NCI-H2196 (cell line): Measurements from ENCODE around the gene PTK7.

ENCODE experiments used
- DNase-seq: peaks from one replicate; lab custom pipeline; 2025; ENCODE audit not compliant: unreplicated experiment; lab: John Stamatoyannopoulos, UW

Gene PTK7

DNA sequence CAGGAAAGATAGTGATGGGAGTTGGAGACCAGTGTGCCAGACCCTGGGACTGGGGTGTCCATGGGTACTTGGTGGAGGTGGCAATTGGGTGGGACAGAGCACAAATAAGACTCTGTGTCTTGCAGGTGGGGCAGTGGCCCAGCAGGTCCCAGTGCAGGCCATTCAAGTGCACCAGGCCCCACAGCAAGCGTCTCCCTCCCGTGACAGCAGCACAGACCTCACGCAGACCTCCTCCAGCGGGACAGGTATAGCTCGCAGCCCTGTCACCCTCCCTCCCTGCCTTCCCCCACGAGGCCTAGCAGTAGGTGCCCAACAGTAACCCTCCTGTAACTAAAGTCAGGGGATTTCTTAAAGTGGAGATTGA lies 100.3 kb downstream of the PTK7 start:
- no peak for DNase-seq

GRCh38 chr6:43178150-43178549 lies 102.0 kb downstream of the PTK7 start:
- DNase-seq: no peak

- DNase-seq: no peak
Observed at GRCh38 chr6:43178951-43179830, 103.1 kb downstream of the PTK7 start.

GRCh38 chr6:43180058-43180457 lies 103.9 kb downstream of the PTK7 start:
- DNase-seq: no peak

GRCh38 chr6:43180985-43181384 lies 104.9 kb downstream of the PTK7 start:
- no peak for DNase-seq

DNA sequence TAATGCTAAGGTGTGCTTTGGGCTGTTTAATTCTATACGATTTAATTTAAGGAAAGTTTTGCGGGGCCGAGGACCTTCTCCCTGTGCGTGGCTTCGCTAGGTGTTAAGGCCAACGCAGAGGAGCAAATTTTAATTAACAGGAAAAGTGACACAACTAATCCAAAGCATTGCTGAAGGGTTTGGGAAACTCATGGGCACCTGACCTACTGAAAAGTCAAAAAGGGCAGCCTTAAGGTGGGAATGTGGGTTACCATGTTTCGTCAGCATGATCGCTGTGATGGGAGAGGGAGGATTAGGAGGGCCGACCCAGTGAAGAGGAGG lies 105.5 kb downstream of the PTK7 start:
- no peak for DNase-seq

DNA sequence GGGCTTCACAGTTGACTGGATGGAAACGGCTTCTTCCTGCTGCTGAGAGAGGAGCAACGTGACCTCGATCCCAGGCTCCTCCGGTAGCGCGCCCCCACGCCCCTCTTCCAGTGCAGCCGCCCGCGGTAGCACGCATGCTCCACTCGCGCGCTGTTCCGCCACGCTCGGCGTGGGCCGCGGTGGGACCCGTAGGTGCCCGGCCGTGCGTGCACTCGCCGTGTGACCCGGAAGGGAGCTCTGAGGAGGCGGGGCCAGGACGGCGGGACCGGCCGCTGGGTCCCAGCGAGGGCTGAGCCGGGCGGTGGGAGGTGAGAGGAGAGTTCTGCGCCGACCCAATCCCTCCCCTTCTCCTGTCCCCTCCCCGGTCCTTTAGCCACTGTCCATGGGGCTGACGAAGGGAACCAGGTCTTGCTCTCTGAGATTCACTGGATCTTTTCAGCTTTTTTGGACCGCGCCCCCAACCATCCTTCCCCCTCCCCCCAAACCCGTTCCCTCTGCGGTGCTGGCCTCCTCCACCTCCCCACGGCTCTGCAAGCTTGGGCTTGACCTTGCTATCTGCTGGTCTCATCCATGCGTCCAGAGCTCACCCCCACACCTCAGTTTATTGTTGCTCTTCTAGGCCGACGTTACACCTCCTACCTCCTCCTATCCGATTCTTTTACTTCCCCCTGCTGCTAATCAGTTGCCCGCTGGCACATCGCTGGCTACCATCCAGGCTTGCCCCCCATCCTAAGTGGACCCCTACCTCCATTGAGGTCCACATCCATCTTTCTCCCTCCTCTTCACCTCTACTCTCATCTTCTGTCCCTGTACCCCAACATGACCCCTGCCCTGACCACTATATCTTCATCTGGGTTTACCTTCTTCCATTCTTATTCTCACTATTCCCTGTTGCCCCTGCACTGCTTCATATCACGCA lies 106.1 kb downstream of the PTK7 start, which contains the start of gene CUL9:
CUL9 (plus strand) TSS at position 255 of the 919 bp plus-strand sequence. CDS start 2,115 bp downstream, outside the sequence.
- peak; percentile 73 for DNase-seq

- DNase-seq: no peak
Observed at GRCh38 chr6:43183441-43183840, 107.3 kb downstream of the PTK7 start.

DNA sequence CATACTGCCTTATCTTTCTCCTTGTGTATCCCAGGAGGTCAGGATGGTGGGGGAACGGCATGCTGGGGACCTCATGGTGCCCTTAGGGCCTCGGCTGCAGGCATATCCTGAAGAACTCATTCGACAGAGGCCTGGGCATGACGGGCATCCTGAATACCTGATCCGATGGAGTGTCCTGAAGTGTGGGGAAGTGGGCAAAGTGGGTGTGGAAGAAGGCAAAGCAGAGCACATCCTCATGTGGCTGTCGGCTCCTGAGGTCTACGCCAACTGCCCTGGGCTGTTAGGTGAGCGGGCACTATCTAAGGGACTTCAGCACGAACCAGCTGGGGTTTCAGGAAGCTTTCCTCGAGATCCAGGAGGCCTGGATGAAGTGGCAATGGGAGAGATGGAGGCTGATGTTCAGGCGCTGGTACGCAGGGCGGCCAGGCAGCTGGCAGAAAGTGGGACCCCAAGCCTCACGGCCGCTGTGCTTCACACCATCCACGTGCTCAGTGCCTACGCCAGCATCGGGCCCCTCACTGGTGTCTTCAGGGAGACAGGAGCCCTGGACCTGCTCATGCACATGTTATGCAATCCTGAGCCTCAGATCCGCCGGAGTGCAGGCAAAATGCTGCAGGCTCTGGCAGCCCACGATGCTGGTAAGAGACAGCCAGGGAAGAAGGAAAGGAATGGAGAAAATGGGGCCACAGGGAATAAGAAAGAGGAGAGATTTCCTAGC lies 108.3 kb downstream of the PTK7 start:
- DNase-seq: no peak

GRCh38 chr6:43185391-43185985 lies 109.4 kb downstream of the PTK7 start:
- no peak for DNase-seq

- no peak for DNase-seq
Observed at GRCh38 chr6:43186019-43186418, 109.9 kb downstream of the PTK7 start.

DNA sequence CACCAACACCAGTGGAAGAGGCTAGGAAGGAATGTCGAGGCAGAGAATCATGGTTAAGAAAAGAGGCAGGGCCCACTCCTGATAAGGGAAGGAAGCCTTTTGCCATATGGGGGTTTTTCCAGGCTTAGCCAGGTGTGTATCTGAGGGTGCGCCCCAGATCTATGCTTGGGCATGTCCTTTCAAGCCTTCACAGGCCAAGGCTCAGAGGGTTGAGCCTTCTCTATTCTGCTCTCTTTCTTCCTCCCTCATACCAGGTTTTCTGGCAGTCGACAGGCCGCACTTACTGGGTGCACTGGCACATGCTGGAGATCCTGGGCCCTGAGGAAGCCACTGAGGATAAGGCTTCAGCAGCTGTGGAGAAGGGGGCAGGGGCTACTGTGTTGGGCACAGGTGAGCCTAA lies 110.6 kb downstream of the PTK7 start:
- no peak for DNase-seq

DNA sequence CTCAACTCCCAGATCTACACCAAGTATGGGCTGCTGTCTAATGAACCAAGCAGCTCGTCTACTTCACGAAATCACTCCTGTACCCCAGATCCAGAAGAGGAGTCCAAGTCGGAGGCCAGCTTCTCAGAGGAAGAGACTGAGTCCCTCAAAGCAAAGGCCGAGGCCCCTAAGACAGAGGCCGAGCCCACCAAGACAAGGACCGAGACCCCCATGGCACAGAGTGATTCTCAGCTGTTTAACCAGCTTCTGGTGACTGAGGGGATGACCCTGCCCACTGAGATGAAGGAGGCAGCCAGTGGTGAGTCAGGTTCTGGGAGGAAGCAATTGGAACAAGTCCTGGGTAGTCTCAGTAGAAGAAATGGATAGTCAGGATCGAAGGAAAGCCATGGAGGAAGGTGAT lies 111.7 kb downstream of the PTK7 start:
- no peak for DNase-seq

DNA sequence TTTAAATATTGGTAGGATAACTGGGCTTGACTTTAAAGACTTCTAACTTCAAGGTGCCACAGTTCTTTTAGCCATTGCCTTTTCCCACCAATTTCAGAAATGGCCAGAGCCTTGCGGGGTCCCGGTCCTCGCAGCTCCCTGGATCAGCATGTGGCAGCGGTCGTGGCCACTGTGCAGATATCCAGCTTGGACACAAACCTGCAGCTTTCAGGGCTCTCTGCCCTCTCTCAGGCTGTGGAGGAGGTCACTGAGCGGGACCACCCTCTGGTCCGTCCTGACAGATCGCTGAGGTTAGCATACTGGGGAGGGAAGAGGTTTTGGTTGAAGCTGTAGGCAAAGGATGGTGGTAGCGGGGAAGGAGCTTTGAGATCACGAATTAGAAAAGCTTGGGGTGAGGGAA lies 112.3 kb downstream of the PTK7 start:
- DNase-seq: no peak

DNA sequence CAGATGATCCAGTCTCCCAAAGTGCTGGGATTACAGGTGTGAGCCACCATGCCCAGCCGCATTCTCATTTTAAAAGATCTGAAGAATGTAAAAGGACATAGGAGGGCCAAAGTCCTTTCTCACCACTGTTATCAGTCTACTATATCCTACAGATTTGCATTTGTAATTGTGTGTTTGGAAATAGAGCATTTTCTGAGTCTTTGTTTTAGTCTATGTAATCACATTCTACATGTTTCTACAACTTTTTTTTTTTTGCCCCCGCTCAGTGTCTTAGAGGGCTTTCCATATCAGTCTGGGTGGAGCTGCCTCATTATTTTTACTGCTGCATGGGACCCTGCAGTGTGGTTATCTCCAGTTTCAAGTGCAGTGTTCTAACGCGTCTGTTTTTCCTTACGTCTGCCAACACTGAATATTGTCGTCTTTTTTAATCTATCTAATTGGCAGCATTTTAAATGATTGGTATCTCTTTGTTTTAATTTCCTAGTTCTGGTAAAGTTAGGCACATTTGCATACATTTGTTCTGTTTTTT lies 113.7 kb downstream of the PTK7 start:
- no peak for DNase-seq

DNA sequence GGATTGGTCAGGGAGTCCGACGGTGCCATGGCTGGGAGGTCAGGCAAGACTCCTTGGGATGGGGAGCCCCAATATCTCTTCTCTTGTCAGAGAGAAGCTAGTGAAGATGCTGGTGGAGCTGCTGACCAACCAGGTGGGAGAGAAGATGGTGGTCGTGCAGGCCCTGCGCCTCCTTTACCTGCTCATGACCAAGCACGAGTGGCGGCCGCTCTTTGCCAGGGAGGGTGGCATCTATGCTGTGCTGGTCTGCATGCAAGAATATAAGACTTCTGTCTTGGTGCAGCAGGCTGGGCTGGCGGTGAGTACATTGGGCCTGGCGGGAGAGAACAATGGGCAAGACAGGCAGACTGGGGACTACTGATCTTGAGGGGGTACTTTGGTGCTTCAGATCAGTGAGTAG lies 116.8 kb downstream of the PTK7 start:
- DNase-seq: no peak

- DNase-seq: no peak
Observed at GRCh38 chr6:43193929-43194328, 117.8 kb downstream of the PTK7 start.

DNA sequence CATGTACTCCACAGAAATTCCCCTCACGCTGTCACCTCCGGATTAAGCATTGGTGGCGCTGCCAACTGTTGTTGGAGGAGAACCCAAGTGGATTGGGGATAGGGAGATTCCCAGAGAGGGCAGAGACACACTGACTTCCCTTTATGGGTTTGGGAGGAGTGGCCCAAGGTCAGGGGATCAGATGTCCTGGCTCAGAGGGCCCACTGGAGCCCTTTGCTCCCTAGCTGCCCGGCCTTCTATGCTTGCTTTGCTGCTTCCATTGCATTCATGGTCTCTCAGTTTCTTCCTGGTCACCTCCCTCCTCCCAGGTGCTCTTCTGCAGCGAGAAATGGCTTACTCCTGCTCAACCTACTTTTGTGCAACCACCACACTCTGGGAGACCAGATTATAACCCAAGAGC lies 120.2 kb downstream of the PTK7 start:
- DNase-seq: no peak

DNA sequence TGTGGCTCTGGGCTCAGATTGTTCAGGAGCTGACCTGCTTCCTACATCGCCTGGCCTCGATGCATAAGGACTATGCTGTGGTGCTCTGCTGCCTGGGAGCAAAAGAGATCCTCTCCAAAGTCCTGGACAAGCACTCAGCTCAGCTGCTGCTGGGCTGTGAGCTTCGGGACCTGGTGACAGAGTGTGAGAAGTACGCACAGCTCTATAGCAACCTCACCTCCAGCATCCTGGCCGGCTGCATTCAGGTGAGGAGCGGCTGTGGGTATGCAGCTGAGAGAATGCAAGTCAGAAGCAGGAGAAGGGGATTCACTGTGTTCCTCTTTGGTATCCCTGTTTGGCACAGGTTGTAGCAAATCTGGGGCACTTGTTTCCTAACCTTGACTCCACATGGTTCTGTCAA lies 123.8 kb downstream of the PTK7 start:
- DNase-seq: no peak

- no peak for DNase-seq
Observed at GRCh38 chr6:43200541-43200940, 124.4 kb downstream of the PTK7 start.

DNA sequence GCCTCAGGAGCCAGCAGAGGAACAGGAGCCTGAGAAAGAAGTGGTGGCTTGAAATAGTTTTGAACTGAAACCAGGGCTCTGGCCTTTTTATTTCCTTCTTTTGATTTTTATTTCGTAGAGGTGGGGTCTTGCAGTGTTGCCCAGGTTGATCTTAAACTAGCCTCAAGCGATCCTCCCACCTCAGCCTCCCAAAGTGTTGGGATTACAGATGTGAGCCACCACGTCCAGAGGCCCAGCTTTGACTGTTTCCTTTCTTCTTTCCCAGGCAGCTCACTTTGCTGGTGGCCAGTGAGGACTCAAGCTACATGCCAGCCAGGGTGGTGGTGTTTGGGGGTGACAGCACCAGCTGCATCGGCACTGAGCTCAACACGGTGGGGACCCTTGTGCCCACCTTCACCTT lies 126.3 kb downstream of the PTK7 start:
- no peak for DNase-seq
